Fibroblast of lung (primary cell): ENCODE measurements around the gene SUPT3H. TPM values are rescaled to one million over a fixed set of nuclear protein-coding genes. Genes with fewer than 3 reads are reported as not detected.

Experiments used
- DNase-seq, 2 donors: peaks; one replicate each; pipeline versions ENCODE4 v3.0.0 to v3.0.0-alpha.2; 2010; ENCODE audit warnings: low read depth in 2 of 2
- H2AFZ ChIP-seq: 2 replicates; pipeline ENCODE4 v1.5.1; 2012; ENCODE audit warnings: low read length, control low read depth, inconsistent platforms
- H3K27ac ChIP-seq: 2 replicates; pipeline ENCODE4 v1.5.1; 2011; ENCODE audit warnings: low read length, control low read depth; ENCODE audit not compliant: insufficient read depth
- H3K27me3 ChIP-seq: 2 replicates; pipeline ENCODE4 v1.5.1; 2011; ENCODE audit warnings: mild to moderate bottlenecking, low read length; ENCODE audit not compliant: control insufficient read depth, insufficient read depth
- H3K36me3 ChIP-seq: 2 replicates; pipeline ENCODE4 v1.5.1; 2011; ENCODE audit warnings: low read length; ENCODE audit not compliant: control insufficient read depth, insufficient read depth
- H3K4me1 ChIP-seq: 2 replicates; pipeline ENCODE4 v1.5.1; 2011; ENCODE audit warnings: low read length; ENCODE audit not compliant: control insufficient read depth, insufficient read depth; ENCODE audit errors: extremely low read depth
- H3K4me2 ChIP-seq: 2 replicates; pipeline ENCODE4 v1.5.1; 2011; ENCODE audit warnings: low read length, control low read depth; ENCODE audit not compliant: insufficient read depth; ENCODE audit errors: extremely low read depth
- H3K4me3 ChIP-seq, 4 experiments: fragments of 200-600 bp in 1 of 4; sonication (generic) in 1 of 4; replicated peaks in 1 of 4; 2 replicates each; pipeline ENCODE4 v1.5.1; 2011 to 2016; ENCODE audit warnings: low read length in 4 of 4, low read depth in 3 of 4, mild to moderate bottlenecking in 3 of 4, control low read depth in 2 of 4, inconsistent platforms in 1 of 4, mixed read lengths in 1 of 4; ENCODE audit not compliant: insufficient read depth in 1 of 4; ENCODE audit errors: control extremely low read depth in 1 of 4
- H3K79me2 ChIP-seq: 2 replicates; pipeline ENCODE4 v1.5.1; 2012; ENCODE audit warnings: mild to moderate bottlenecking, low read length, inconsistent platforms; ENCODE audit not compliant: control insufficient read depth, insufficient read depth
- H3K9ac ChIP-seq: 2 replicates; pipeline ENCODE4 v1.5.1; 2011; ENCODE audit warnings: mild to moderate bottlenecking, low read length, control low read depth; ENCODE audit not compliant: insufficient read depth
- H3K9me3 ChIP-seq: 2 replicates; pipeline ENCODE4 v1.5.1; 2012; ENCODE audit warnings: low read depth, low read length; ENCODE audit not compliant: control insufficient read depth, insufficient read depth
- H4K20me1 ChIP-seq: 2 replicates; pipeline ENCODE4 v1.5.1; 2011; ENCODE audit warnings: low read length; ENCODE audit not compliant: control insufficient read depth, insufficient read depth; ENCODE audit errors: extremely low read depth
- CTCF ChIP-seq, 2 donors: IDR thresholded peaks in 1 of 2; conservative IDR thresholded peaks in 1 of 2; 1 replicate in 1 of 2; 2 replicates in 1 of 2; pipeline ENCODE4 v1.5.1; 2011 to 2012; ENCODE audit warnings: low read length in 2 of 2, control low read depth in 1 of 2, inconsistent platforms in 1 of 2, low read depth in 1 of 2, mild to moderate bottlenecking in 1 of 2
- EZH2 ChIP-seq: IDR thresholded peaks from 2 replicates; pipeline ENCODE4 v1.5.1; 2012; ENCODE audit warnings: low read length, control low read depth, mild to moderate bottlenecking; ENCODE audit errors: missing control alignments
- polyA plus RNA-seq, 2 donors: library from polyadenylated mRNA; depleted of rRNA in 1 of 2; stranded (reverse) in 1 of 2; unstranded in 1 of 2; fragments of >200 nt; gene quantifications; 2 replicates each; pipeline ENCODE4 v1.2.1, GENCODE V29; 2011 to 2012; ENCODE audit warnings: missing spikeins in 1 of 2
- total RNA-seq: library from RNA; depleted of rRNA; stranded (reverse); fragments of >200 nt; gene quantifications from 2 replicates; pipeline ENCODE4 v1.2.1, GENCODE V29; 2014

The SUPT3H gene
- total and polyA plus RNA-seq, 2 donors (not counting 1 experiment from before 2014, with no cell fraction given), result 8.3 to 8.5 TPM

- H3K79me2 ChIP-seq, result no peaks in the 10 kb centered on the region
- H3K4me3 ChIP-seq, result no peak overlapping the region
- H3K27me3 ChIP-seq, result no peaks in the 10 kb centered on the region
- H3K4me1 ChIP-seq, result no peaks in the 10 kb centered on the region
- no peaks in the 10 kb centered on the region for H3K36me3 ChIP-seq
- no peaks in the 10 kb centered on the region for H3K9me3 ChIP-seq
- no peak overlapping the region for H3K9ac ChIP-seq
- H4K20me1 ChIP-seq, result no peaks in the 10 kb centered on the region
- H3K27ac ChIP-seq, result no peak overlapping the region
- DNase-seq, result no peak
- no peak for TF ChIP-seq EZH2
- TF ChIP-seq CTCF (conservative IDR thresholded peaks at IDR 0.05 in 1 of 2, IDR thresholded peaks at IDR 0.05 in 1 of 2; ENCODE audit: low read depth in 1 of 2, low read length in 2 of 2), result no peak
- no peak overlapping the region for H3K4me2 ChIP-seq
- no peak overlapping the region for H2AFZ ChIP-seq
Observed at GRCh38 chr6:45138765-45139164, 239.0 kb downstream of the SUPT3H start.

- Histone ChIP-seq H4K20me1 (no peaks in the 10 kb centered on the region), H3K4me1 (no peaks in the 10 kb centered on the region), H3K79me2 (no peaks in the 10 kb centered on the region), H3K36me3 (no peaks in the 10 kb centered on the region), H2AFZ (no peak overlapping the region), H3K27ac (no peak overlapping the region), H3K4me3 (no peak overlapping the region), H3K9ac (no peak overlapping the region), H3K9me3 (no peaks in the 10 kb centered on the region), H3K27me3 (no peaks in the 10 kb centered on the region), H3K4me2 (no peak overlapping the region)
- DNase-seq, result no peak
- no peak for TF ChIP-seq EZH2
- no peak for TF ChIP-seq CTCF (conservative IDR thresholded peaks at IDR 0.05 in 1 of 2, IDR thresholded peaks at IDR 0.05 in 1 of 2; ENCODE audit: low read depth in 1 of 2, low read length in 2 of 2)
Observed at GRCh38 chr6:45136495-45136894, 241.2 kb downstream of the SUPT3H start.

- no peak overlapping the region for H3K4me3 ChIP-seq
- no peak for TF ChIP-seq CTCF (conservative IDR thresholded peaks at IDR 0.05 in 1 of 2, IDR thresholded peaks at IDR 0.05 in 1 of 2; ENCODE audit: low read depth in 1 of 2, low read length in 2 of 2)
- no peak for TF ChIP-seq EZH2
- H3K36me3 ChIP-seq, result no peaks in the 10 kb centered on the region
- DNase-seq, result no peak
- H3K4me1 ChIP-seq, result no peaks in the 10 kb centered on the region
- no peak overlapping the region for H2AFZ ChIP-seq
- no peak overlapping the region for H3K9ac ChIP-seq
- H3K27me3 ChIP-seq, result no peaks in the 10 kb centered on the region
- H3K79me2 ChIP-seq, result no peaks in the 10 kb centered on the region
- no peaks in the 10 kb centered on the region for H3K9me3 ChIP-seq
- no peak overlapping the region for H3K27ac ChIP-seq
- H3K4me2 ChIP-seq, result no peak overlapping the region
- H4K20me1 ChIP-seq, result no peaks in the 10 kb centered on the region
Observed at GRCh38 chr6:45132658-45133294, 245.0 kb downstream of the SUPT3H start.
